HG02623 (cell line): ENCODE data around the gene ZNF618.
"Not testable (repeated sequence)": the region's sequence is repeated elsewhere in the genome, so short reads cannot be mapped to it uniquely, and the experiment has no call there.

Experiments used
- ATAC-seq: cut with Tn5 transposase; IDR thresholded peaks from one replicate; pipeline ENCODE4 v1.9.1; 2021; ENCODE audit warnings: moderate library complexity; ENCODE audit not compliant: unreplicated experiment

The ZNF618 gene

DNA sequence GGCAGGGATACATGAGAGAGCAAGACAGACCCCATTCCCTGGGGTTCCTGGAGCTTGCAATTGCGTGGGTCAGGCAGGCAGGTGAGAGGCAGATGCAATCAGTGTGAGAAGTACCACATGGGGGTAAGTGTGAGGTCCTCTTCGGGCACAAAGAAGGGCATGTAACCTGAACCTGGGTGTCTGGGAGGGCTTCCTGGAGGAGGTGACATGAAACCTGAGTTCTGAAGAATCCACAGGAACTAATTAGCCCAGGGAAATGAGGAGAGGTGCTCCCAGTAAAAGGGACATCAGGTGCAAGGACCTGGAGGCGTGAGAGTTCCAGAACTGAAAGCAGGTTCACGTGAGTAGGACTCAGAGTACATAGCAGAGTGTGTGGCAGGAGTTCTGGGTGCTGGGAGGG, 199.5 kb downstream of the ZNF618 start:
- ATAC-seq = no peak

DNA sequence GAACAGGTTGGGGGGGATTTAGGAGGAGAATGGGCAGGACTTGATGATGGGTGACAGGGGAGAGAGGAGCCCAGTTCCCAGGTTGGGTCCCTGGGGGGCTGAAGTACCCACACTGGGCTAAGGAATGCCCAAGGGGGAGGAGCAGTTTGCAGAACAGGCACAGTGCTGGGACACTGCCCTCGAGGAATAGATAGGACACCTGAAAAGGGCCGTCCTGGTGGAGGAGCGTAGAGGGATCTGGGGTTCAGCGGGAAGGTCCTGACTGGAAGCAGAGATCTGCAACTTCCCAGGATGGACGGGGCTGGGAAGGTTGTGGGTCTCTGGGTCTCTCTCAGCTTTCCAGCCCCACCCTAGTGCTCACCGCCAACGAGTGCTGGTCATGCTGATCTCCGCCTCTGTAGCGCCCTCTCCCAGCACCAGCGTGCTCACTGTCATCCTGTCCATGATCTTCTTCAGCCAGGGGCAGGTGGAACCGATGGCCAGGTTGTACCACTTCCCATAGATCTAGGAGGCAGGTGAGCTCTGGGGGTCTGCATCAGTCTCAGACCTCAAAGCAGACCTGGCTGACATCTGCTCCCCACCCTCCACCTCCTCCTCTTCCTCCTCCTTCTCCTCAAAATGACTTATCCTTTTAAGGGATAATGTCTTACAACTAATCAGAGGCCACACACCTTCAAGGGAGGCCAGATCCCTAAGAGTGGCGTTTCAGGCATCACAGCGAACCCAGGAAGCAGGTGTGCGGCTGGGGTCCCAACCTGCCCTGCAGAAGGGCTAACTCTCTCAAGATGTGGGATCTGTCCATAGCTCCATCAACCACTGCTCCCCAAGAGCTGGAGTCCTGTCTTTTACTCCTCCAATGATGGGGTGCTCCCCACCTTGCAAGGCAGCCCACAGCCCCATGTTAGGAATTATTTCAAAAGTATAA, 200.4 kb downstream of the ZNF618 start:
- no peak for ATAC-seq

DNA sequence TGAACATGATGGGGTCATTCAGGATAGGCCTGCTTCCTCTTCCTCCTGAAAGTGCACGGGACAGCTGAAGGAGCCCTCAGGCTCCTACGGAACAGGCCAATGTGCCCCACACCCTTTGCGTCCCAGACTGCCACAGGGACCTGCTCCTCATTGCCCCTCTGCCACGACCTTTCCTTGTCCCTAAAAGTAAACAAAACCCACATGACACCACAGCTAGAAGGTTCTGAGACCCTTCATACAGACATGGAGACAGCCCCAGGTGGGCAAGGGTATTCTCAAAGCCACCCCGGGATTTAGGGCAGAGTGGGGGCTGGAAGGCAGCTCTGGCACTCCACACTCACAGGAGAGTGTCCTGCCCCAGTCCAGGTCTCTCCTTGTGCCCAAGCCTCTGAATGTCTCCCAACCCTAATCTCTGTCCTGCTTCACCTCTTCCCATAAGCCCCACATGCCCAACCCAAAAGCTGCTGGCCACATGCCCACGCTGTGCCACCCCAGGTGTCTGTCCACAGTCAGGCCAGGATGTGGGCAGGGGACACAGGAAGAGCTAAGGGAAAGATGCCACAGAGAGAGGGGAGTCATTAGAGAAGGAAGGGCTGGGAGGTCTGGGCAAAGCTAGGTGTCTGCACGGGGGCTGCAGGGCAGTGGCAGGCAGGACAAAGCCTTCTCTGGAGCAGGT, 201.2 kb downstream of the ZNF618 start:
- ATAC-seq = no peak

DNA sequence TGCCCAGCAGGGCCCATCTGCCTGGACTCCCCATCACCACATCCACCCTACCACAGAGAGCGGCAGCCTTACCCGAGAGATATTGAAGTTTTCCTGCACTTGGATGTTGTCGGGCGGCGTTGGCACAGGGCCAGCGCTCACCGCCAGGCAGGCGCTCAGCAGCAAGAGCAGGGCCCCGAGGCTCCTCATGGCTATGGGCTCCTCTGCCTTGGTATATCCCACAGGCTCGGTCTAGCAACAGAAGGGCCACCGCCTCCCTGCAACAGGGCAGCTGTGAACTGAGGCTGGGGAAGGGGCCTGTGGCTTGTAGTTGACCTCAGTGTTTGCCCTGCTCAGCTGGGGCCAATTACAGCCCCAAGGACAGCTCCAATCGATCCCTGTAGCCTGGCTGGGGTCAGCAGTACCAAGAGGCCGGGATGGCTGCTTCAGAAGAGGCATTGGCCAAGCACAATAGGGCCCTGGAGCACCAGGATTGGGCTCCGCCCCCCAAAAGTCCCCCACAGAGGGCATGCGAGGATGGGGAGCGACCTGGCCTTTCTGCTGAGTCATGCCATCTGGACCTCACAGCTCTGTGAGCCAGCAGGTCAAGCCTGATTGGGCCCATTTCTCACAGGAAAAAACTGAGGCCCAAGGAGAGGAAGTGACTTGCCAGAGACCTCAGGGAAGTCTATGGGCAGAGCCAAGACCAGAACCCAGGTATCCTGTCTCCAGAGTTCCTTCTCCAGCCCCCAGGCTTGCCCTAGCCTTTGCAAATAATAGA, 202.1 kb downstream of the ZNF618 start, which contains the start of gene AMBP:
Gene AMBP (minus strand): TSS at position 280 of the 760 bp plus-strand sequence. CDS start 91 bp downstream, at position 189.
- no peak for ATAC-seq

DNA sequence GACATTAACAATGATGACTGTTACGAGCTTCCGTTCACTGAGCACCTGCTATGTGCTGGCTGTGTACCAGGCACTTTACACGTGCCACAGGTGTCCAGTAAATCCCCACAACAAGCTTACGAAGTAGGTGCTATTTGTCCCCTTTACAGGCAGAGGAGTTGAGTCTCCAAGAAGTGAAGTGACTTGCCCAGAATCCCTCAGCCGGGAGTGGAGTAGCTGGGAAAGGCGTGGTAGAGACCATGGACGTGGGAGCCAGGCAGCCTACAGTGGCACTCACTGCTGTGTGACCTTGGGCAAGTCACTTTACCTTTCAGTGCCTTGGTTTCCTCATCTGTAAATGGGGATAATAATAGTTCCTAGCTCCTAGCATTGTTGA, 202.7 kb downstream of the ZNF618 start:
- no peak for ATAC-seq

DNA sequence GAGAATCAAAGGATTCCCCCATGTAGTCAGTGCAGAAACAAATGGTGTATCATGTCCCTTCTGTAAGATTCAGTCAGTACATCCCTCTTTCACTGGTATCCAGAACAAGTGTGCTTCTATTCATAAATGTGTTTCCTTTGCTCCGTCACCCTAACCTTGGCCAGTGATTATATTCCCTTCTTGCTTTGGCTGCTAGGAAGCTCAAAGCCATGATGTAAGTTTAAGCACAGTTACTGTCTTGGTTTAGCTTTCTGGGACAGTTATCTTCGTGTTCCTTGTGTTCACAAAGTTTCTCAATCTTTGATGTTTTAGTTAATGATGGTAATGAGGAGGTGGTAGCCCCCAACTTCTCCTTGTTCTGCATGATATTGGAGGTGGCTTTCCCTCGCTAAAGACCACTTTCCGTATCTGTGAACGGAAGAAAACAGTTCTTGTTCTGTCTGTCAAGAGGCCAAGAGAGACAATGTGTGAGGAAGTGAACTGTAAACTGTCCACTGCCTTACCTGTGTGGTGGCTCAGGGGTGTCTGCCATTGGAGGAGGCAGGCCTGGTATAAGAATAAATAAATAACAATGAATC, 204.2 kb downstream of the ZNF618 start:
- no peak for ATAC-seq

DNA sequence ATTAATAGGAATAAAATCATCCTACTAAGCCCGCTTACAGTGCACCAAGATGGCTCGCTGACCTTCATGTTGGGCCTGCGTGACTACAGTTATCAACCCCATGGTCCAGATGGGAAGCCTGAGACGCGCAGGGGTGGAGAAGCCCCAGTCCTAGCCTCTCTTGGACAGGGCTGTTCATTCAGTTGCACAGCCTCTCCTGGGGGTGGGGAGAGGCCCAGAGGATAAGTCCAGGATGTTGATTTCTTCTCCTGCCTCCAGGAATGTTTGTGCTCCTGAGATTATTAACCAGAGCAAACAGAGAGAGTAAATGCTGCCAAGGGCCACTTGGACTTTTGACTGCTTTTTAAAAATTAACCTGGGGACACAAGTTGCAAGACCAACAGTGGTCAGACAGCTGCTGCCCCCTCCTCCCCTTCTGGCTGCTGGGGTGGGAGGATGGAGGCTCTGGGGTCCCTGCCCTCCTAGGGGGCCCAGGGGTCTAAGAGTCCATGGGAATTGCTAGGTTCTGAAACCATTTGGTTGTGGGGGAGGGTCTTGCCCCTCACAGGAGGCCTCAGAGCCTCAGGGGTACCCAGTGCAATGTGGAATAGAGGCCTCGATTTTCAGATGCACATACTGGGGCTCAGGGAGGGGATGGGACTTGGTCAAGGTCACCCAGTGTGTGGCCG, 204.8 kb downstream of the ZNF618 start:
- ATAC-seq = no peak

DNA sequence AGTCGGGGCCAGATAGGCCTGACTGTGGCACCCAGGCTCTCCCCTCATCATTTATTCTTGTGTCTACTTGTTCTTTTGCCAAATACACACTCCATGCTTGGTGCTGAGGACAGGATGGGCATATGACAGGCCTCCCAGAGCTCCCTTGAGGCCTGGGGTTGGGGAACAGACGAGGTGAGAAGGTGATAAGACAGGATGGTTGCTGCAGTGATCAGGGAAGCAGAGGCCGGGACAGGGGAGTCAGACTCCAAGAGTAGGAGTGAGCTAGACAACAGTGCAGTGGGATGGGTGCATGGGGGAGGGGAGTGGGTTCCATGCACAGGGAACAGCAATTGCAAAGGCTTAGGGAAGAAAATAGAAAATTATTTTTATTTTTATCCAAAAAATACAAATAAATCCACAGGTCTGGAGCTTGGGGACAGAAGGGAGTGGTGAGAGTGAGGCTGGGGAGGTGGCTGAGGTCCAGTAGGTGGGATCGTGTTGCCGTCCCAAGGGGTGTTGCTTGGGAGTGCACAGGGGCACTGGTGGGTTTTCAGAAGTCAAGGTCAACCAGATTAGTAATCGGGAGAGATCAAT, 205.4 kb downstream of the ZNF618 start:
- no peak for ATAC-seq

DNA sequence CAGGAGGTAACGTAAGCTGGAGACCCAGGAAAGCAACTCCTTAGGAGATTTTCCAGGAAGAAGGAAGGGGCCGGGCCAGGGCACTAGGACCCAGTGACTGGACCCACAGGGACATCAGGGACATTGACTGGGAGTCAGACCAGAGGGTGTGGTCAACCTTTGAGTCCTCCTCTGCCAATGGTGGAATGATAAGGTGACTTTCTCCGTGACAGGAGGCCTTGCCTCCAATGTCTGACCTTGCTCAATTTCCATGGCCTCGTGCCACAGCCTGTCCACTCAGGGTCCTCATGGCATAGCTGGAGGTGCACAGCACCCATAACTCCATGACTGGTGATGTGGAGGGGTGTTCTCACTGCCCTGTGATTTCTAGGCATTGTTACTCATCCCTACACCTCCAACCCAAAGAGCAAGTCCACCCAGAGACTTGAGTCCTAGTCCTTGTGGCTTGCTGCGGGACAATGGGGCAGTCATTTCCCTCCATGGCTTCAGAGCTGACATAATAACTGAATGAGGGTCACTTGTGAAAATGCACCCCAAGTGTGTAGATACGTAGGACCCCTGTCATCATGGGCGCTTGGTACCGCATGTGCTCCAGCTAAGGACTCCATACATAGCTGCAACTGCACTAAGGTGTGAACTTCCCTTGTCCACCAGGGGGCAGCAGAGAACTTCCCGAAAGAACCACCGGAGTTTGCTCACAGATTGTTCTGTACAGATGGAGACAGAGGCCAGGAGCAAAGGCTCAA, 206.1 kb downstream of the ZNF618 start:
- peak; percentile 84 for ATAC-seq

DNA sequence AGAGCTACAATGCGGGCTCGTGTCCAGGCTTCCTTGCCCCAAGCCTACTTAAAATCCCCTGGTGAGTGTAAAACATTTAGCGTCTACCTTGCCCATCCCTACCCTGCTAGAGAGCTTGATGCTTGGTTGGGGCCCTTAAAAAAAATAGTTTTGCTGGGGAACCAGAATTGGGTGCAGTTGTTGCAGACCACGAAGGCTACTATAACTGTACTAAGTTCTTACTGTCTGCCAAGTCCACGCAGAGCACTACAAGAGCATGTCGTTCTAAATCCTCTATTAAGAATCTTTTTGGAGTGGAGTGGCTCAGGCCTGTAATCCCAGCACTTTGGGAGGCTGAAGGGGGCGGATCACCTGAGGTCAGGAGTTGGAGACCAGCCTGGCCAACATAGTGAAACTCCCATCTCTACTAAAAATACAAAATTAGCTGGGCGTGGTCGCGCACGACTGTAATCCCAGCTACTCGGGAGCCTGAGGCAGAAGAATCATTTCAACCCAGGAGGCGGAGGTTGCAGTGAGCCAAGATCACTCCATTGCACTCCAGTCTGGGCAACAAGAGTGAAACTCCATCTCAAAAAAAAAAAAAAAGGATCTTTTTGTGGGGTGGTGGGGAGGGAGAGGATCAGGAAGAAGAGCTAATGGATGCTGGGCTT, 206.8 kb downstream of the ZNF618 start:
- not testable (repeated sequence) for ATAC-seq

DNA sequence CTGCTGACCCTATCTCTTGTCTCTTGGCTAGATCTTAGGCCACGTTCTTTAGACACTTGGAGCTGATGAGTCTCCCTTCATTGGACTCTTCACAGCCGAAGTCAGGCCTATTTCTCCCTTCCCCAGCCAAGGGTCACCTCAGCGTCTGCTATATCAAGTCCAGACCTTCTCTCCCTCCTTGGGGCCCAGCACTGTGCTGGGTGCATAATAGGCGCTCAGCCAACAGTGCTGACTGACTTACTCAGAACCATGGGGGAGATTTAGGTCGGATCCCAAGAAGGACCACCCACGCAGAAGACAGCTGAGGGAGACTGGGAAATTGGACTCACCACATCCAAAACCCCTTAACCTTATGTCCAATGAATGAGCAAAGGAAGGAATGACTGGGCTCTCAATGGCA, 207.6 kb downstream of the ZNF618 start:
- no peak for ATAC-seq

DNA sequence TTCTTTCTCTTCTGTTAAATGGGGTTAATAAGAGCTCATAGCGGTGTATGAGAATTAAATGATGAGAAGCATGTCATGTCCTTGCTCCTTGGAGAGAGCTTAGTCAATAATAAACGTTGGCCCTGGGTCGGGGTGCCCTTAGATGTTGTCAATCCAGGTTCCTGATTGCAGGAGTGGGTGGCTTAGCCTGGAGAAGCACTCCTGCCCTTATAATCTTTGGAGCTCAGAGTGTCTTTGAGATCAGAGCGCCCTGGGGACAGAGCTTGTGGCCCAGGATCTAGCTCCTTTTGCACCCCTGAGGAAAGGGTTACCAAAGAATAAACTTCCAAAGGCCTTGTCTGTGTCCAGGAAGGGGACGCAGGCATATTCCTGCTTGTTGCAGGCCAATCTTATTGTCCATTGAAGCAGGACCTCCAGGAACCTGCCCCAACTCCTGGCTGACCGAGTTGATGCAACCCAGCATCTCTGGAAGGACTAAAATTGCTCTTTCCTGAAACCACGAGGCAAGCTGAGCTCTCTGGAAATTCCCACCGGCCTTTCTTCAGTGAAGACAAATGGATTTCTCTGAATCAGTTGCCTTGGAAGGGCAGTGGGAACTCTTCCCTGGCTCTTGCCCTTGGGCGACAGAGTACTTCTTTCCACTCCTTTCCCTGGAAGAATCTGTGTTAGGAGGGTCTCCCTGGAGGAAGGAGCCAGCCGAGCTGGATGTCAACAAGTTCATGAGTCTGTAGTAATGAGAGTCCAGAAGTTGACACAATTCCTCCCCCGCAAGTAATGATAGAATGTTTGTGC, 208.4 kb downstream of the ZNF618 start:
- no peak for ATAC-seq

DNA sequence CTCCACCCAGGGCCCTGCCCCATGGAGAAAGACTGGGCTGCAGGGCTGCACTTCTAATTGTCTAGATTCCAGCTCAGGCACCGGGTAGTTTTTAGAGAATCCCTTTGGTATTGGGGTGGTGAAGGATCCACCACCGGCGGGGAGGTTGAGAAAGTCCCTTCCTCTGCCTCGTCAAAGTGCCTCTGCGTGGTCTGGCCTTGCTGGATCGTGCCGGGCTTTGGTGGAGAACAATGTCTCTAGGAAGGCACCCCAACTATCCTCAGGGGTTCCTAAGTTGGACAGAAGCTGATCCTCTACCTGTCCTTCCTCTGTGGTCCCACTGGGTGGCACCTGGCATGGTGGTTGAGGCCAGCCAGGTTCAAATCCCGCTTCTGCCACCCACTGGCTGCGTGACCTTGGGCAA, 209.3 kb downstream of the ZNF618 start:
- ATAC-seq = no peak

DNA sequence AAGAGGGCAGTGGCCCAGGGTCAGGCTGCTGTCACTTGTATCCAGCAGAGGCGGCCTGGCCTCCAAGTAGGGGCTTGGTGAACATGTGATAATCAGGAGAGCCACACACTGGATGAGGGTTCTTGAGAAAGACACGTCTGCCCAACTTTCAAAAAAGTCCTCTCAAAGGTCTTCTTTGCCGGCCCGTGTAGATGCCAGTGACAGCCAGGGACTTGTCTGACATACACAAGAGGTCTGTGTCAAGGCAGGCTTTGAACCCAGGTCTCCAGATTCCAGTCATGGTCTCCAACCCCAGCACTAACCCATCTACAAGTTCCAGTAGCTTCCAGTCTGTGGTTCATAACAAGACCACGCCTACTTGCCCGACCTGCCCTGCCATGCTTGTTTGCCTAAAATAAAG, 209.9 kb downstream of the ZNF618 start:
- ATAC-seq = no peak

DNA sequence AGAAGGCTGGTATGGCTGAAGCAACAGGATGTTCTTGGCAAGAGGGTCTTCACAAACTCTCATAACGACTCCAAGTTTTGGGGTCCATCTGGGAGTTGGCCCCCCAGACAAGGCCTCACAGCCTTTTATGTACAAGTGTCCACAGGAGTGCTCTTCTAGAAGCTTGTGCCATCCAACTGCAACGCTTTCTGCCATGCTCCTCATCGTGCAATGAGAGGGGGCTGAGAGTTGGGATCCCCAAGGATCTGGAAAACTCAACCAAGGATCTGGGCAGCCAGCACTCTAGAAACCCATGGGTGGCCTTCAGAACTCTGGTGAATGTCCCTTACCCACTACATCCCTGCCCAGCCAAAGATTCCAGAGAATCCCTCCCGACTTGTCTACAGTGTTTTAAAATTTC, 210.5 kb downstream of the ZNF618 start:
- no peak for ATAC-seq

DNA sequence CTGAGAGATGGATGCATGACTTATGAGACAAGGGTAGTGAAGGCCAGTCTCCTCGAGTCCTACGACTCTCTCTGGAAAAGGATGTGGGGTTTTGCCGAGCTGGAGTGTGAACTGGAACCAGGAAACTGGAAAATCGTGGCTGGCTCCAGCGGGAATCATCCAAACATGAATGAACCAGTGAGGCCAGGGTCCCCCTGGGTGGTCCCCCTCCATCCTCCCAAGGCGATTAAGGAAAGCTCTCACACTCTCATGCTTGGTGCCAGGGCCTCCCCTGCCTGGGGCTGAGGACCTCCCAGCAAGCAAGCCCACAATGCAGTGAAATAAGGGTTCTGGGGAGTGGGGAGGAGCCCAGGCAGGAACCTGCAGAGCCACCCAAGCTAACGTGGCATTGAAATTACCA, 211.6 kb downstream of the ZNF618 start:
- ATAC-seq = no peak

DNA sequence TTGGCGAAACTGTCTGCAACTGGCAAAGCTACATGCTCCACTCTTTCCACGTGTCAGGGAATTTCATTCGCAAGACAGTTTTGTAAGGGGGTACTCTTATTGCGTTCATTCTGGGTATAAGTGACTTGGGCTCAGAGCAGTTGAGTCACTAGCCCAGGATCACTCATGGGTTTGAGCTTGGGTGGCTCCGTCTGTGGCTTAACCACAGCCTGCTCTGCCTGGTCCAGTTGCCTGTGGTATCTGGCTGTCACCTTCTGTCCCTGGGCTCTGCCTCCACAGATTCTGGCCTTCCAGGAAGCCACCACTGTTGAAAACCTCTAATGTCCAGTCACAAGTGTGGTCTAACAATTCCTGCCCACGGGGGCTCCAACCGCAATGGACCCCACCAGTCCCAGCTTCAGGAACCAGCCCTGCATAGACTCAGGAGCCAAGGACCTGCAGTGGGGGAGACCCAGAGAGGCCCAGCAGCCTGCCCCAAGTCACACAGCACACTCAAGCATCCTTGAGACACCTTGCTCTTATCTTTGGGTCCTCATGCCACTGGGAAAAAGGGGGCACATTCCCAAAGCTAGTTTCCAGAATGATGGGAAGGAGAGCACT, 212.6 kb downstream of the ZNF618 start:
- ATAC-seq = no peak
